ENCODE results near the gene DAP.

Gene DAP

DNA sequence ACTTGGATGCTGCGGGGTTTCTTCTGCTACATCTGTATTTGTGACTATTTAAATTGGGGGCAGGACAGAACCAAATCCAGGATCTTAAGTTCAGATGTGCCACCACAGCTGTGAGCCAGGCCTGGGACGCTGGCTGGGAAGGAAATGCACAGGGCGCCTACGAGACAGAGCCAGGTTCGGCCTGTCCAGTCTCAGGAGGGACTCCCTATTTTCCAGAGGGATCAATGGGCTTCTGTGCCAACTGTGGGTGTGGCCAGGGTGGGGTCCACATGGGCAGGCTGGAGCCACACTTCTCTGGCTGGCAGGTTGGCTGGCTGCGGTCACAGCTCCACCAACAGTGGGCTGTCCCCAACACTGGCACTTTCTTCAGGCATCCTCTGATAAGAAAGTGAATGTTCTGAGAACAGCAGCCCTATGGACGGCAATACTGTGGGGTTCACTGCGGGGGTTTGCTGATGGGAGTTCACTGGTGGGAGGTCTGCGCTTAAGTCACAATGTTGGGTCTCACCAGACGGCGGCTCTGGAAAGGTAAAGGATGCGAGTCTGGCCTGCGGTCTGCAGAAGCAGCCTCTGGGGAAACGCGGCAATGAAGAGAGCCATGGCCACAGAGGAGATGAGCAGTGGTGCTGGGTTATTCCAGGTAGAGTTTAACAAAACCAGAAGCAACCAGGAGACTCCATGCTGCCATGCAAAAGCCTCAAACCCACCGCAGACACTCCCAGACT, 78.1 kb downstream of the DAP start:
- DNase-seq (ENCODE audit: low read depth) = no peak
- TF ChIP-seq, protein P1, sequence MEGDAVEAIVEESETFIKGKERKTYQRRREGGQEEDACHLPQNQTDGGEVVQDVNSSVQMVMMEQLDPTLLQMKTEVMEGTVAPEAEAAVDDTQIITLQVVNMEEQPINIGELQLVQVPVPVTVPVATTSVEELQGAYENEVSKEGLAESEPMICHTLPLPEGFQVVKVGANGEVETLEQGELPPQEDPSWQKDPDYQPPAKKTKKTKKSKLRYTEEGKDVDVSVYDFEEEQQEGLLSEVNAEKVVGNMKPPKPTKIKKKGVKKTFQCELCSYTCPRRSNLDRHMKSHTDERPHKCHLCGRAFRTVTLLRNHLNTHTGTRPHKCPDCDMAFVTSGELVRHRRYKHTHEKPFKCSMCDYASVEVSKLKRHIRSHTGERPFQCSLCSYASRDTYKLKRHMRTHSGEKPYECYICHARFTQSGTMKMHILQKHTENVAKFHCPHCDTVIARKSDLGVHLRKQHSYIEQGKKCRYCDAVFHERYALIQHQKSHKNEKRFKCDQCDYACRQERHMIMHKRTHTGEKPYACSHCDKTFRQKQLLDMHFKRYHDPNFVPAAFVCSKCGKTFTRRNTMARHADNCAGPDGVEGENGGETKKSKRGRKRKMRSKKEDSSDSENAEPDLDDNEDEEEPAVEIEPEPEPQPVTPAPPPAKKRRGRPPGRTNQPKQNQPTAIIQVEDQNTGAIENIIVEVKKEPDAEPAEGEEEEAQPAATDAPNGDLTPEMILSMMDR (conservative IDR thresholded peaks at IDR 0.05; ENCODE audit: low read depth, low read length) = no peak
- H3K4me3 ChIP-seq (ENCODE audit: low read length) = no peak overlapping the region

DNA sequence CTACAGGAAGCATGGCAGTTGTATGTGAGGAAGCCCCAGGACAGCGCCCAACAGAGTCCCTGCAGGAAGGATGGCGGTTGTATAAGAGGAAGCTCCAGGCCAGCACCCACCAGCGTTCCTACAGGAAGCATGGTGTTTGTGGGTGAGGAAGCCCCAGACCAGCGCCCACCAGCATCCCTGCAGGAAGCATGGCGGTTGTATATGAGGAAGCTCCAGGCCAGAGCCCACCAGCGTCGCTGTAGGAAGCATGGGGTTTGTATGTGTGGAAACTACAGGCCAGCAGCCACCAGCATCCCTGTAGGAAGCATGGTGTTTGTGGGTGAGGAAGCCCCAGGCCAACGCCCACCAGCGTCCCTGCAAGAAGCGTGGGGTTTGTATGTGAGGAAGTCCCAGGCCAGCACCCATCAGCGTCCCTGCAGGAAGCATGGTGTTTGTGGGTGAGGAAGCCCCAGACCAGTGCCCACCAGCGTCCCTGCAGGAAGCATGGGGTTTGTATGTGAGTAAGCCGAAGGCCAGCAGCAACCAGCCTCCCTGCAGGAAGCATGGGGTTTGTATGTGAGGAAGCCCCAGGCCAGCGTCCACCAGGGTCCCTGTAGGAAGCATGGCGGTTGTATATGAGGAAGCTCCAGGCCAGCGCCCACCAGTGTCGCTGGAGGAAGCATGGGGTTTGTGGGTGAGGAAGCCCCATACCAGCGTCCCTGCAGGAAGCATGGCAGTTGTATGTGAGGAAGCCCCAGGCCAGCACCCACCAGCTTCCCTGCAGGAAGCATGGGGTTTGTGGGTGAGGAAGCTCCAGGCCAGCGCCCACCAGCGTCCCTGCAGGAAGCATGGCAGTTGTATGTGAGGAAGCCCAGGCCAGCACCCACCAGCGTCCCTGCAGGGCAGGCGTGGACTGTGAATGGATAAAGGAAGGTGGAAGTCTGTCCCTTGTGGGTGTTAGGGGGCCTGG, 79.0 kb downstream of the DAP start:
- DNase-seq (ENCODE audit: low read depth) = no peak
- TF ChIP-seq, protein P1 (conservative IDR thresholded peaks at IDR 0.05; ENCODE audit: low read depth, low read length) = no peak
- no peak overlapping the region for H3K4me3 ChIP-seq (ENCODE audit: low read length)

DNA sequence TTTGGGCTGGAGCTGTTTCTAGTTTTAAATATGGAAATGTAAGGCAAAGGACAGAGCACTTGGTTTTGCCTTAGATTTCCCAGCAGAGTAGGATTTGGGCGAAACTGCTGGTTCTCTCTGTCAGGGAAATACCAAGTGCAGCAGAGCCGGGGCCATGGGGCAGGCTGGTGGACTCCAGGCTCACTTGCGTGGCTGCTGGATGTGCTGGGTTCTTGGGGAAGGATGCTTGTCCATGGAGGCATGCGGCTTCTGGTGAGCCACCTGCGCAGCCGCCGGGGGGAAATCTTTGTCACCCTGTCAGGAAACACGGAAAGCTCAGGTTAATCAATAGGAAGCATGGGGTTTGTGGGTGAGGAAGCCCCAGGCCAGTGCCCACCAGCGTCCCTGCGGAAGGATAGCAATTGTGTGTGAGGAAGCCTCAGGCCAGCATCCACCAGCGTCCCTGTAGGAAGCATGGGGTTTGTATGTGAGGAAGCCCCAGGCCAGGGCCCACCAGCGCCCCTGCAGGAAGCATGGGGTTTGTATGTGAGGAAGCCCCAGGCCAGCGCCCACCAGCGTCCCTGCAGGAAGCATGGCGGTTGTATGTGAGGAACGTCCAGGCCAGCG, 80.1 kb downstream of the DAP start:
- TF ChIP-seq, protein P1 (conservative IDR thresholded peaks at IDR 0.05; ENCODE audit: low read depth, low read length) = no peak
- H3K4me3 ChIP-seq (ENCODE audit: low read length) = no peak overlapping the region
- no peak for DNase-seq (ENCODE audit: low read depth)

DNA sequence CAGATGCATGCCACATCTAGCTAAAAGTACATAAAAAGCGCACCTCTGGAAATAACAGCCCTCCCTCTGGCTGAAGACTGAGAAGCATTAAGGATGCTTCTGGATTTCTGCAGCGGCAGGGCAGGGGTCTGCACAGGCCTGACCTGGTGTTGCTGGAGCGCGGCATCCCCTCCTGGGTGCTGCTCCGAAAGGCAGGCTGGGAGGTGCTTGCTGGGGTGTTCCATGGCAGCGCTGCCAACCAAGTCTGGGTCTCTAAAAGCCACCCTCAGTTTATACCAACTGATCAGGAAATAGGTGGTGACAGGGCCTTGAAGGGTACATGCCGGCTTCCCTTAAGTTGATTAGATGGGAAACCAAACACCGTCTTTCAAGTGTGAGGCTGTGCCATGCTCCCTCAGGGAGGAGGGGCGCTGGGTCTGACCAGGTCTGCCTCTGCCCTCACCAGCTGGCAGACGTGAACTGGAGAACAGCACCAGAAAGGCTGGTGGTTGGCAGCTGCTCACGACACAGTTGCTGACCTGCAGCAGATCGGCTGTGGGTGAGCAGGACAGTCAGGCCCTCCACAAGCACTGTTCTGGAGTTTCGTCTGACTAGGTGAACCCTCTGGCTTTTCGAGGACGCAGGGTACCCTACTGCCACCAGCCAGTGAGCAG, 81.6 kb downstream of the DAP start:
- TF ChIP-seq, protein P1 (conservative IDR thresholded peaks at IDR 0.05; ENCODE audit: low read depth, low read length) = no peak
- no peak overlapping the region for H3K4me3 ChIP-seq (ENCODE audit: low read length)
- DNase-seq (ENCODE audit: low read depth) = no peak

DNA sequence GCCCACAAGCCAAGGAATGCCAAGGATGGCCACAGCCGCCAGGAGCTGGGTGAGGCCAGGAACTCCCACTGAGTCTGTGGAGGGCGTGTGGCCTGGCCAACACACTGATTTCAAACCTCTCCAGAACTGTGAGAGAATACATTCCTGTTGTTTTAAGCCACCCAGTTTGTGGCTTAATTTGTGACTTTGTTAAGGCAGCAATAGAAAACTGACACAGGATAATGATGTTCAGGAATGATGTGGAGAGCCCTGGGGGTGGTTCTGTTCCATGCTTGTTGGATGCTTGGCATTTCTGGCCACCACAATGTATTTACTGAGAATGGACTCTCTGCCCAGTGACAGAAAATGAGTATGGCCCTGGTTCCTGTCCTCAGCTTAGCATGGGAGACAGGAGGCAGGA, 82.8 kb downstream of the DAP start:
- TF ChIP-seq, protein P1 (conservative IDR thresholded peaks at IDR 0.05; ENCODE audit: low read depth, low read length) = no peak
- no peak overlapping the region for H3K4me3 ChIP-seq (ENCODE audit: low read length)
- no peak for DNase-seq (ENCODE audit: low read depth)

DNA sequence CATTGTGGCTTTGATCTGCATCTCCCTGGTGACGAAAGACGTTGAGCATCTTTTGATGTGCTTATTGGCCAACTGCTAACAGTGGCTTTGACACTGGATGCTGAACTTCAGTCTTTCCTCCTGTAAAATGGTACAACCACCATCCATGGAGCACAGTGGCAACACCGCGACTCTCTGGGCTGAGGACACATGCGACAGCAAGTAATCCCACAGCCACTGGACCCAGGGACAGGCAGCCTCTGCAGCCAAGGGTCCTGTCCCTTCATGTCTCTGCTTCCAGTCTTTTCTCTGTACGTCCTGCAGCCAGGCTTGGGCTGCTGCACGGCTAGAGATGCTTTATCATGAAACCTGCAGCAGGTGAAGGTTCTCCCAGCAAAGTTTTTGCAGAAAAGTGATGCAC, 83.5 kb downstream of the DAP start:
- no peak overlapping the region for H3K4me3 ChIP-seq (ENCODE audit: low read length)
- no peak for DNase-seq (ENCODE audit: low read depth)
- TF ChIP-seq, protein P1 (conservative IDR thresholded peaks at IDR 0.05; ENCODE audit: low read depth, low read length) = no peak

Data from retinal pigment epithelial cell (primary cell).